Left renal cortex interstitium (tissue), 4 donors: Measurements from ENCODE around the gene ERH. TPM values are rescaled to one million over a fixed set of nuclear protein-coding genes. Genes with fewer than 3 reads are reported as not detected.
"Not testable (repeated sequence)": the region's sequence is repeated elsewhere in the genome, so short reads cannot be mapped to it uniquely, and the experiment has no call there.

Experiments
- DNase-seq, 4 donors: peaks; one replicate each; pipeline ENCODE4 v3.0.0-alpha.2; 2013; ENCODE audit warnings: low read depth in 4 of 4, low spot score in 2 of 4, missing footprints in 1 of 4
- polyA plus RNA-seq, 4 donors: library from polyadenylated mRNA; unstranded; fragments of 120-200 nt; gene quantifications; one replicate each; pipeline ENCODE4 v1.2.1, GENCODE V29; 2013; ENCODE audit not compliant: insufficient read length in 4 of 4

ERH gene
- polyA plus RNA-seq, 4 donors, result 328 to 382 (median 347) TPM

GRCh38 chr14:69399750-69400149 is 1.7 kb upstream of the ERH start:
- no peak for DNase-seq

GRCh38 chr14:69398818-69399210 is 715 bp upstream of the ERH start:
- no peak for DNase-seq

- no peak for DNase-seq
Measured at GRCh38 chr14:69395929-69396328, 2.2 kb downstream of the ERH start.

GRCh38 chr14:69392481-69392880 is 5.6 kb downstream of the ERH start:
- DNase-seq, result no peak

GRCh38 chr14:69391400-69391799 is 6.7 kb downstream of the ERH start:
- not testable (repeated sequence) for DNase-seq

- DNase-seq, result no peak
Measured at GRCh38 chr14:69387311-69387710, 10.8 kb downstream of the ERH start.

GRCh38 chr14:69378274-69378673 is 19.8 kb downstream of the ERH start:
- no peak for DNase-seq

GRCh38 chr14:69376439-69376838 is 21.7 kb downstream of the ERH start:
- DNase-seq, result no peak

GRCh38 chr14:69375722-69376121 is 22.4 kb downstream of the ERH start:
- DNase-seq, result no peak

GRCh38 chr14:69375182-69375581 is 22.9 kb downstream of the ERH start:
- DNase-seq, result no peak

- no peak for DNase-seq
Measured at GRCh38 chr14:69374235-69374634, 23.9 kb downstream of the ERH start.

GRCh38 chr14:69373104-69373503 is 25.0 kb downstream of the ERH start:
- no peak for DNase-seq

GRCh38 chr14:69372146-69372545 is 26.0 kb downstream of the ERH start:
- DNase-seq, result no peak

GRCh38 chr14:69370061-69370460 is 28.0 kb downstream of the ERH start:
- no peak for DNase-seq

- no peak for DNase-seq
Measured at GRCh38 chr14:69368381-69368780, 29.7 kb downstream of the ERH start.

- DNase-seq, result no peak
Measured at GRCh38 chr14:69366761-69367160, 31.3 kb downstream of the ERH start.

GRCh38 chr14:69366069-69366468 is 32.0 kb downstream of the ERH start:
- no peak for DNase-seq

GRCh38 chr14:69364378-69364777 is 33.7 kb downstream of the ERH start:
- DNase-seq, result no peak

GRCh38 chr14:69363964-69364363 is 34.1 kb downstream of the ERH start:
- DNase-seq, result no peak

- no peak for DNase-seq
Measured at GRCh38 chr14:69363055-69363454, 35.0 kb downstream of the ERH start.

GRCh38 chr14:69360438-69361108 is 37.5 kb downstream of the ERH start:
- no peak for DNase-seq

GRCh38 chr14:69358966-69359365 is 39.1 kb downstream of the ERH start:
- no peak for DNase-seq
